ENCODE data around the gene LMX1B. TPM values are rescaled to one million over a fixed set of nuclear protein-coding genes. Genes with fewer than 3 reads are reported as not detected.

LMX1B gene
- total and polyA plus RNA-seq, 2 donors (not counting 3 experiments of a cell fraction or from before 2014, with no cell fraction given) = not detected

- Histone ChIP-seq H3K4me1 (ENCODE audit: control insufficient read depth, extremely low read depth, insufficient read depth, low read length) (no peaks in the 10 kb centered on the region), H3K9ac (replicated peaks; ENCODE audit: extremely low read depth, insufficient read depth, low read length) (no peak overlapping the region), H4K20me1 (replicated peaks; ENCODE audit: control insufficient read depth, extremely low read depth, insufficient read depth, low read length) (no peaks in the 10 kb centered on the region), H3K9me1 (replicated peaks; ENCODE audit: control insufficient read depth, extremely low read depth, insufficient read depth, low read length) (no peaks in the 10 kb centered on the region), H3K79me2 (ENCODE audit: control insufficient read depth, insufficient read depth, low read length) (no peaks in the 10 kb centered on the region), H3K4me2 (ENCODE audit: insufficient read depth, low read length) (no peak overlapping the region), H3K27ac (ENCODE audit: insufficient read depth, low read depth, low read length) (no peak overlapping the region), H2AFZ (ENCODE audit: low read depth, low read length) (no peak overlapping the region), H3K36me3 (ENCODE audit: control insufficient read depth in 2 of 2, extremely low read depth in 1 of 2, insufficient read depth in 2 of 2, low read length in 2 of 2) (no peaks in the 10 kb centered on the region), H3K27me3 (ENCODE audit: control insufficient read depth in 2 of 2, insufficient read depth in 2 of 2, low read length in 2 of 2) (peaks cover 8 to 14% of the 10 kb centered on the region in 2 experiments), H3K9me3 (replicated peaks; ENCODE audit: control insufficient read depth, insufficient read depth, low read length) (no peaks in the 10 kb centered on the region), H3K4me3 (replicated peaks in 1 of 3; ENCODE audit: insufficient read depth in 1 of 3, low read depth in 1 of 3, low read length in 3 of 3) (no peak overlapping the region)
- TF ChIP-seq CTCF (IDR thresholded peaks at IDR 0.05; ENCODE audit: extremely low read depth in 1 of 2, insufficient read depth in 1 of 2, low read depth in 1 of 2, low read length in 2 of 2) = no peak
- no TSS peak for BruUV-seq (replicated peaks)
- dilution Hi-C loops (cut with MboI; ENCODE audit: extremely low pct_ligation_motif_present, low sequenced_read_pairs) (no loop called here), intact Hi-C loops (cut with micrococcal nuclease) (no loop called here)
- POLR2A ChIA-PET = no interaction called here
- no peak for FAIRE-seq
- CTCF ChIA-PET = no interaction called here
- no peak for DNase-seq (ENCODE audit: low read depth, low spot score)
Observed at GRCh38 chr9:126591922-126592321, 21.8 kb upstream of the LMX1B start.

DNA sequence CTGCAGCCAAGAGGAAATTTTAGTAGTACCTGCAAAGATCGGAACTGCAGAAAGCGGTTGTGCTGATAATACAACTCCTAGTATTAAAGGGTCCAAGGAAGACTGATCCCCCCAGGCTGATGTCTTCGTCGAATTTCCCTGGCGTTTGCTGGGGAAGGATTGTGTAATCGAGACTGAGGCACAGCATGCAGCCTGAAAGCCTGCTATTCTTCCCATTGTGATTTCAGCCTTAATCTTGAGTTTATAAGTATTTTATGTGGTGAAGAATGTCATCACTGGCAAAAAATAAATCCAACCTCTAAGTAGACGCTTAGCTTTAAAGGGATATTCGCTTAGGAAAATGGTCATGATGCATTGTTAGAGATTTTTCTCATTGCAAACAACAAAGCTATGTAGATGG, 21.3 kb upstream of the LMX1B start:
- Histone ChIP-seq H3K27me3 (ENCODE audit: control insufficient read depth in 2 of 2, insufficient read depth in 2 of 2, low read length in 2 of 2) (peaks cover 11 to 19% of the 10 kb centered on the region in 2 experiments), H2AFZ (ENCODE audit: low read depth, low read length) (no peak overlapping the region), H3K9ac (replicated peaks; ENCODE audit: extremely low read depth, insufficient read depth, low read length) (no peak overlapping the region), H3K4me3 (replicated peaks in 1 of 3; ENCODE audit: insufficient read depth in 1 of 3, low read depth in 1 of 3, low read length in 3 of 3) (no peak overlapping the region), H3K27ac (ENCODE audit: insufficient read depth, low read depth, low read length) (no peak overlapping the region), H3K4me2 (ENCODE audit: insufficient read depth, low read length) (no peak overlapping the region), H3K36me3 (ENCODE audit: control insufficient read depth in 2 of 2, extremely low read depth in 1 of 2, insufficient read depth in 2 of 2, low read length in 2 of 2) (no peaks in the 10 kb centered on the region), H3K9me1 (replicated peaks; ENCODE audit: control insufficient read depth, extremely low read depth, insufficient read depth, low read length) (no peaks in the 10 kb centered on the region), H3K79me2 (ENCODE audit: control insufficient read depth, insufficient read depth, low read length) (no peaks in the 10 kb centered on the region), H3K4me1 (ENCODE audit: control insufficient read depth, extremely low read depth, insufficient read depth, low read length) (no peaks in the 10 kb centered on the region), H3K9me3 (replicated peaks; ENCODE audit: control insufficient read depth, insufficient read depth, low read length) (no peaks in the 10 kb centered on the region), H4K20me1 (replicated peaks; ENCODE audit: control insufficient read depth, extremely low read depth, insufficient read depth, low read length) (no peaks in the 10 kb centered on the region)
- DNase-seq (ENCODE audit: low read depth, low spot score) = no peak
- no peak for FAIRE-seq
- BruUV-seq (replicated peaks) = no TSS peak
- POLR2A ChIA-PET = no interaction called here
- dilution Hi-C loops (cut with MboI; ENCODE audit: extremely low pct_ligation_motif_present, low sequenced_read_pairs) (no loop called here), intact Hi-C loops (cut with micrococcal nuclease) (no loop called here)
- CTCF ChIA-PET = no interaction called here
- TF ChIP-seq CTCF (IDR thresholded peaks at IDR 0.05; ENCODE audit: extremely low read depth in 1 of 2, insufficient read depth in 1 of 2, low read depth in 1 of 2, low read length in 2 of 2) = no peak
- no peak for TF ChIP-seq JUN (IDR thresholded peaks at IDR 0.05; ENCODE audit: borderline replicate concordance, insufficient read depth, insufficient read length, low read depth)
- TF ChIP-seq EZH2 (IDR thresholded peaks at IDR 0.05; ENCODE audit: borderline replicate concordance, low read depth, low read length, severe bottlenecking) = no peak
- no peak for TF ChIP-seq POLR2A (IDR thresholded peaks at IDR 0.05; ENCODE audit: low read depth, low read length)
- no peak for TF ChIP-seq MYC (IDR thresholded peaks at IDR 0.05; ENCODE audit: low read depth, low read length)

All from endothelial cell of umbilical vein (primary cell).